Measurements from ENCODE around the gene PTOV1. TPM values are rescaled to one million over a fixed set of nuclear protein-coding genes. Genes with fewer than 3 reads are reported as not detected.
A peak's percentile ranks its signal among the peaks of the same experiment; 100 is the strongest.

PTOV1 gene
- total and polyA plus RNA-seq, 3 donors from 2014 or later: 235 to 260 (median 257) TPM

GRCh38 chr19:49872245-49873128, 21.5 kb downstream of the PTOV1 start:
- TF ChIP-seq POLR2A (IDR thresholded peaks at IDR 0.05) (no peak), CTCF (IDR thresholded peaks at IDR 0.05) (no peak)
- intact Hi-C loops (cut with DNase I; ENCODE audit: low total_unique reads): no loop called here

GRCh38 chr19:49873129-49873521, 22.2 kb downstream of the PTOV1 start:
- WGBS, 2 donors: 90% methylated on average over 19 to 29 of the region's 29 CpGs
- no peak for DNase-seq
- intact Hi-C loops (cut with DNase I; ENCODE audit: low total_unique reads): no loop called here
- Histone ChIP-seq H3K27ac (peak overlapping the region in 1 of 2 donors; percentile 43), H3K4me3 (no peak overlapping the region), H3K9me3 (no peaks in the 10 kb centered on the region), H3K27me3 (no peaks in the 10 kb centered on the region), H3K4me1 (peaks cover 28% of the 10 kb centered on the region), H3K36me3 (ENCODE audit: low read depth, missing control alignments) (no peaks in the 10 kb centered on the region)
- TF ChIP-seq POLR2A (IDR thresholded peaks at IDR 0.05) (no peak), CTCF (IDR thresholded peaks at IDR 0.05) (no peak)

More at GRCh38 chr19:49872245-49873128, 21.5 kb downstream of the PTOV1 start:
- WGBS, 2 donors: 76 to 86% methylated on average over 20 to 27 of the region's 27 CpGs
- H3K27me3 ChIP-seq: no peaks in the 10 kb centered on the region
- H3K4me1 ChIP-seq: peaks cover 32% of the 10 kb centered on the region
- H3K9me3 ChIP-seq: no peaks in the 10 kb centered on the region
- no peak overlapping the region for H3K27ac ChIP-seq
- DNase-seq: no peak
- no peak overlapping the region for H3K4me3 ChIP-seq
- no peaks in the 10 kb centered on the region for H3K36me3 ChIP-seq (ENCODE audit: low read depth, missing control alignments)

- H3K4me3 ChIP-seq: no peak overlapping the region
- H3K9me3 ChIP-seq: no peaks in the 10 kb centered on the region
- H3K27me3 ChIP-seq: no peaks in the 10 kb centered on the region
- peaks cover 28% of the 10 kb centered on the region for H3K4me1 ChIP-seq
- no peak for TF ChIP-seq CTCF (IDR thresholded peaks at IDR 0.05)
- TF ChIP-seq POLR2A (IDR thresholded peaks at IDR 0.05): no peak
- H3K27ac ChIP-seq: peak overlapping the region; percentile 29
- intact Hi-C loops (cut with DNase I; ENCODE audit: low total_unique reads): no loop called here
- 82% methylated on average over 4 to 10 of the region's 10 CpGs for WGBS, 2 donors
- H3K36me3 ChIP-seq (ENCODE audit: low read depth, missing control alignments): no peaks in the 10 kb centered on the region
- DNase-seq: no peak
Observed at GRCh38 chr19:49873834-49874233, 22.9 kb downstream of the PTOV1 start.

GRCh38 chr19:49874503-49875157, 23.7 kb downstream of the PTOV1 start:
- peaks cover 27% of the 10 kb centered on the region for H3K4me1 ChIP-seq
- no peaks in the 10 kb centered on the region for H3K9me3 ChIP-seq
- intact Hi-C loops (cut with DNase I; ENCODE audit: low total_unique reads): no loop called here
- WGBS, 2 donors: 75 to 90% methylated on average over 5 to 11 of the region's 11 CpGs
- DNase-seq: no peak
- H3K27ac ChIP-seq: peak overlapping the region in 1 of 2 donors; percentile 99
- TF ChIP-seq POLR2A (IDR thresholded peaks at IDR 0.05) (no peak), CTCF (IDR thresholded peaks at IDR 0.05) (no peak)
- H3K36me3 ChIP-seq (ENCODE audit: low read depth, missing control alignments): no peaks in the 10 kb centered on the region
- H3K4me3 ChIP-seq: no peak overlapping the region
- H3K27me3 ChIP-seq: no peaks in the 10 kb centered on the region

Measured in testis (tissue), 3 donors.